Rectal smooth muscle tissue (tissue), 1 donor: Measurements from ENCODE around the gene MAN1B1.

ENCODE experiments used
- H3K27ac ChIP-seq: one replicate; pipeline ENCODE4 v1.7.0; 2013; ENCODE audit warnings: low read depth, low read length, inconsistent platforms
- H3K27me3 ChIP-seq: one replicate; pipeline ENCODE4 v1.7.0; 2013; ENCODE audit warnings: low read length; ENCODE audit not compliant: control insufficient read depth, insufficient read depth
- H3K36me3 ChIP-seq: one replicate; pipeline ENCODE4 v1.7.0; 2013; ENCODE audit warnings: low read length; ENCODE audit not compliant: control insufficient read depth, insufficient read depth
- H3K4me1 ChIP-seq: one replicate; pipeline ENCODE4 v1.7.0; 2013; ENCODE audit warnings: low read length; ENCODE audit not compliant: control insufficient read depth, insufficient read depth
- H3K4me3 ChIP-seq: one replicate; pipeline ENCODE4 v1.7.0; 2013; ENCODE audit warnings: low read length
- H3K9ac ChIP-seq: one replicate; pipeline ENCODE4 v1.7.0; 2013; ENCODE audit warnings: low read length

MAN1B1 gene

DNA sequence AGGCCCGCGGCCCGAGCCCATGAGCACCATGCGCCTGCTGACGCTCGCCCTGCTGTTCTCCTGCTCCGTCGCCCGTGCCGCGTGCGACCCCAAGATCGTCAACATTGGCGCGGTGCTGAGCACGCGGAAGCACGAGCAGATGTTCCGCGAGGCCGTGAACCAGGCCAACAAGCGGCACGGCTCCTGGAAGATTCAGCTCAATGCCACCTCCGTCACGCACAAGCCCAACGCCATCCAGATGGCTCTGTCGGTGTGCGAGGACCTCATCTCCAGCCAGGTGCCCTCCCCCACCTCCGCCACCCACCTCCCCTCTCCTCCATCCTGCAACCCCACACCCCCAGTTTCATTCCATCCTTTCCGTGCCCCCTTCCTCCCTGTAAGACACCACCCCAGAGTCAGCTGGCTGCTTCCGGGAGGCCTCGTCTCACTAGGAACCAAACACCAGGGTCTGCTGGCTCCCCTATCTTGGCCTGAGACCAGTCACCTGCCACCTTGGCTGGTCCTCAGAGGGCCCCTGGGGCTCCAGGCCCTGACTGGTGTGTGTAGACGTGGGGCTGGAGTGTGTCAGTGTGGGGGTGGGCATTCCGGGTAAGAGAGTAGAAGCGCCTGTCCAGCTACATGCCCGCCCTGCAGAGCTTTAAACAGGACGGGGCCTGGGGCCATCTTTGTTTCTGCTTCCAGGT is 52.8 kb downstream of the MAN1B1 start:
- H3K9ac ChIP-seq, result no peak overlapping the region
- H3K27ac ChIP-seq, result no peak overlapping the region
- no peaks in the 10 kb centered on the region for H3K36me3 ChIP-seq
- no peak overlapping the region for H3K4me3 ChIP-seq
- peaks cover 40% of the 10 kb centered on the region for H3K27me3 ChIP-seq
- H3K4me1 ChIP-seq, result no peaks in the 10 kb centered on the region

DNA sequence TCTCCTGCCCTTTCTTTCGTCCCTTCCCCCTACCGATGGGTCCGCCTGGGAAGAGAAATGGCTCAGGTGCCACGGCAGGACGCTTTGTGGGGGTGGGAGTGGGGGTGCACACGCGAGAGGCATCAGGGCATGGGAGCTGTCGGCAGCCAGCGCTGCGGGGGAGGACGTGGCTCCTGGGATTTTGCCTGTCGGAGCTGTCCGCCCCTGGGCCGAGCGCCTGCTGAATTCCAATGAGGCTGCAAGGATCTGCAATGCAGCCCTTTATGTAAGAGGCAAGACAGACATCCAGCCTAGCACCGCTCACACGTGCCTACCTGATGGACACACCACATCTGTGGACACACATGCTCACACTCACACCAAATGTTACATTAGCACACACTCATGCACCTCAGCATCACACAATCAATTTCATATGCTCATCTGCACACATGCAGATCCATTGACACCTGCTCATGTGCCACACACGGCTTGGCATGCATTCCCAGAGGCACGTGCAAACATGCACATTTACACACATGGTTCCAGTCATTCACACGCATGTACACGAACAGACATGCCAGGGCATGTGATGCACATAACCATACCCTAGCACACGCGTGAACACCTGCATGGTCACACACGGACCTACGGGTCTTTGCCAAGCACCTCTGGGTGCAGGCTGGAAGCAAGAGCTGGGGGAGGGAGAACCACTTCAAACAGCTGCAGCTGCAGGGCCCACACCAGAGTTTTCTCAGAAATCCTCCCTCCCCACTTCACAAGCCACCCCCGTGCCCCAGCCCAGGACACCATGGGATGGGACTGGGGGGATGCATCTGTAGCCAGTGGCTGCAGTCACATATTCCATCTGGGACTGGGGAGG is 53.6 kb downstream of the MAN1B1 start:
- H3K27ac ChIP-seq, result no peak overlapping the region
- no peaks in the 10 kb centered on the region for H3K4me1 ChIP-seq
- H3K4me3 ChIP-seq, result no peak overlapping the region
- no peaks in the 10 kb centered on the region for H3K36me3 ChIP-seq
- peaks cover 40% of the 10 kb centered on the region for H3K27me3 ChIP-seq
- no peak overlapping the region for H3K9ac ChIP-seq

DNA sequence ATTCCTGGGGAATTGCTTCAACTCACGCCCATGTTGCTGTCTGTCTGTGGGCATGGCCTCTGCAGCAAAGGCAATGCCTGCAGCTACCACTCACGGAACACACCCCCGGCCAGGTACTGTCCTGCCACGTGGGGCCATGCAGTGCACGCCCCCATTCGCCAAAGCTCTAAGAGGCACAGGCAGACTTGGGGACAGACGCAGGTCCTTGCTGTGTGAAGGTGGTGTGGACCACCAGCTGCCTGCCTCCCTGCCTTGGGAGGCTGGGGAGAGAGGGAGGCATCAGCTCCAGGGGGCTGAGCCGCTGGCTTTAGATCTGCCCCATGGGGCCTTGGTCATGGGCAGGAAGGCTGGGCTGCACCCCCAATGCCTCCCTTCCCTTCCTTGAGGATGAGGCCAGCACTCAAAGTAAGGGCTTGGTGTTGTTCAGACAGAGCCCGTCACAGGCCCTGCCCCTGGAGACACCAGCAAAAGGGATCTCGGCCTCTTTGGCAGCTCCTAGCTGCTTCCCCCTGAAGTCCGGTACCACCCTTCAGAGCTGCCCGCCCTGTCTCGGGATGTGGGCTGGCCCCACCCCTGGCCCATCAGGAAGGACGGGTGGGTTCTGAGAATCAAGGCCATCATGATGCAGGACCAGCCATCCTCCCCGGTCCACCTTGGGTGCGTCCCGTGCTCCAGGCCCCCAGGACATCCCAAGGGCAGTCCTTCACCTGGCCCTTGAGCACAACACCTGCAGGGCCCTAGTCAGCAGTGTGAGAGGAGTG is 54.4 kb downstream of the MAN1B1 start:
- Histone ChIP-seq H3K36me3 (no peaks in the 10 kb centered on the region), H3K27ac (no peak overlapping the region), H3K4me3 (no peak overlapping the region), H3K9ac (no peak overlapping the region), H3K4me1 (no peaks in the 10 kb centered on the region), H3K27me3 (peaks cover 37% of the 10 kb centered on the region)

DNA sequence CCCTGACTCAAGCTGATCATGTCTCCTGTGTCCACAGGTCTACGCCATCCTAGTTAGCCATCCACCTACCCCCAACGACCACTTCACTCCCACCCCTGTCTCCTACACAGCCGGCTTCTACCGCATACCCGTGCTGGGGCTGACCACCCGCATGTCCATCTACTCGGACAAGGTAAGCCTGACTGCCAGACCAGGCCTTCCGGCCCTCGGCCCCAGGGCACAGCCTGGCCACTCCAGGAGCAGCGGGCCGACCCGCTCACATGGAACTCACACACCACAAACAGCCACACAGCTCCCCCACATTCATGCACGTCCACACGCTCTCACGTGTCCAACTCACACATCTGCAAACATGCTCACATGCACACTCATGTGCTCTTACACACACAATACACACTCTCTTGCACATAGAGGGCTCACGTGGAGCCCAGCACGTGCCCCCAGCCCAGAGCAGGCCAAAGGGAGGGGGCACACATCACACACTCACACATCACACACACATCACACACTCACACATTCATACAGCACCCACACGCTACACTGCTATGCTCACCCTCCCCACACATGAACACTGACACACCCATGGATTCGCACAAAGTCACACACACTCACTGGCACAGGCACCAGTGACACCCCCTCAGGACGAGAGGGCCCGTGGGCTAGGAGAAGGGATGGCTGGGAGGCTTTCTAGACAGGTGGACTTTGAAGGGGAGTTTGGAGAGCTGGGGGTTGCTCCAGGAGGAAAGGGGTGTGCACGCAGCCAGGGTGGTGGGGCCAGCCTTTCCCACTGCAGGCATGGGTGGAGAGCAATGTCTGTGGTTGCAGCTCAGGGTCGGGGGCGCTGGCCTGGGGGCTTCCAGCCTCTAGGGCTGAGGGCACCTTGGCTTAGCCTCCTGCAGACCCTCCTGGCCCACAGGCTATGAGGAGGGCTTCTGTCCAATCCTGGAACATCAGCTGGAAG is 55.5 kb downstream of the MAN1B1 start:
- Histone ChIP-seq H3K27ac (no peak overlapping the region), H3K27me3 (peaks cover 34% of the 10 kb centered on the region), H3K9ac (no peak overlapping the region), H3K36me3 (no peaks in the 10 kb centered on the region), H3K4me1 (no peaks in the 10 kb centered on the region), H3K4me3 (no peak overlapping the region)

DNA sequence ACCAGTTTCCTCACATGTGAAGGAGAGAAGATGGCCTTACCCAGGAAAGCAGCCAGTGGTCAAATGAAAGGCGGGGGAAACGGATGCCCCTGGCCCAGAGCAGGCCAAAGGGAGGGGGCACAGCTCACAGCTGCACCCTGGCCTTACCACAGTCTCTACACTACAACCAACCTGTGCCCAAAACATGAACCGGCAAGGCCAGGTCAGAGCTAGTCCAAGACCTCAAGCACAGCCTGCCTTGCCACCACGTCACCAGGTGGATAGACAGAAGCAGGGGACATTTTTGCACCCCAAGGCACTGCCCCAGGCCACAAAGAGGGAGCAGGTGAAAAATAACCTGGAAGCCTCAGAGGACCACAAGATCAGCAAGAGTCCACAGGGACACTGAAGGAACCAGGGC is 56.7 kb downstream of the MAN1B1 start:
- H3K27ac ChIP-seq, result no peak overlapping the region
- H3K4me3 ChIP-seq, result no peak overlapping the region
- no peak overlapping the region for H3K9ac ChIP-seq
- H3K36me3 ChIP-seq, result no peaks in the 10 kb centered on the region
- no peaks in the 10 kb centered on the region for H3K4me1 ChIP-seq
- H3K27me3 ChIP-seq, result peaks cover 29% of the 10 kb centered on the region

DNA sequence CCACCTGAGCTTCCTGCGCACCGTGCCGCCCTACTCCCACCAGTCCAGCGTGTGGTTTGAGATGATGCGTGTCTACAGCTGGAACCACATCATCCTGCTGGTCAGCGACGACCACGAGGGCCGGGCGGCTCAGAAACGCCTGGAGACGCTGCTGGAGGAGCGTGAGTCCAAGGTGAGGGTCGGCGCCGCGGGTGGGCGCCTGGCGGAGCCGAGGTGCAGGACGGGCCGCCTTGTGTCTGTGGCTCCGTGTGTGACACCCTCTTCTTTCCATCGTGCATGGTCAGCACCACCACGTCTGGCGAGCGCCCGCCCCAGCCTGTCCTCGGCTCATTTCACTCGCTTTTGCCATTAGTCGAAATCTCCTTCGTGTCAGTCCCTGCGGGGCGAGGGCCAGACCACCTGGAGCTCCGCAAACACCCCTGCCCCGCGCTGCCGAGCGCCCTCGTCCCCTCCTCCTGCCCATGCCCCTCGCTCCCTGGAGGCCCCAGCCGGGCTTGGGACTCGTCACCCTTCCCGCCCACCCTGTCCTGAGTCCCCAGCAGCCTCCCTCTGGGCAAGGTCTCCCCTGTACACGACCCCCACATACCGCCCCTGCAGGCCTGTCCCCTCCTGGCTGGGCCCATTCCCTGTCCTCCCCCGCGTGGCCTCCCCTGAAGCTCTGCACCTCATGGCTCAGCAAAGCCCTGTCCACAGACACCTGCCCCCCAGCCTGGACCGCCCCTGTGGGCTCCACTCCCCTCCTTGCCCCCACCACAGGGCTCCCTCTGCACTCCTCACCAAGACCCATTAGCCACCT is 59.1 kb downstream of the MAN1B1 start:
- Histone ChIP-seq H3K36me3 (no peaks in the 10 kb centered on the region), H3K4me3 (no peak overlapping the region), H3K27ac (no peak overlapping the region), H3K27me3 (peaks cover 25% of the 10 kb centered on the region), H3K9ac (no peak overlapping the region), H3K4me1 (no peaks in the 10 kb centered on the region)

DNA sequence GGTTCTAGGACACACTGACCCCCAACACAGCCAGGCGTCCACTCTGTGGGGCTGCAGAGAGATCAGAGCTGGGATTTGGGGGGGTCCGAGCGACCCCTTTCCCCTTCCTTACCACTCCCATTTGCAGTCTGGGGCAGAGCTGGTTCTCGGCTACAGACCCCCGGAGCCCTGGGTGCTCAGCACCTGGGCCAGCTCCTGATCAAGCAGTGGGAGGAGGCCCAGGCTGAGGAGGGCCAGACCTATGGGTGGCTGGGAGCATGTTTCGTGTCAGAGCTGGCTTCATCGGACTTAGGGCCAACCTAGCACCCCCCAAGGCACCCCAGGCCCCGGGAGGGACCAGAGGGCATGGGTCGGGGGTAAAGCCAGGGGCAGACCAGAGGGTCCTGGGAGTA is 59.7 kb downstream of the MAN1B1 start:
- Histone ChIP-seq H3K9ac (no peak overlapping the region), H3K4me1 (no peaks in the 10 kb centered on the region), H3K27ac (no peak overlapping the region), H3K27me3 (peaks cover 24% of the 10 kb centered on the region), H3K36me3 (no peaks in the 10 kb centered on the region), H3K4me3 (no peak overlapping the region)

DNA sequence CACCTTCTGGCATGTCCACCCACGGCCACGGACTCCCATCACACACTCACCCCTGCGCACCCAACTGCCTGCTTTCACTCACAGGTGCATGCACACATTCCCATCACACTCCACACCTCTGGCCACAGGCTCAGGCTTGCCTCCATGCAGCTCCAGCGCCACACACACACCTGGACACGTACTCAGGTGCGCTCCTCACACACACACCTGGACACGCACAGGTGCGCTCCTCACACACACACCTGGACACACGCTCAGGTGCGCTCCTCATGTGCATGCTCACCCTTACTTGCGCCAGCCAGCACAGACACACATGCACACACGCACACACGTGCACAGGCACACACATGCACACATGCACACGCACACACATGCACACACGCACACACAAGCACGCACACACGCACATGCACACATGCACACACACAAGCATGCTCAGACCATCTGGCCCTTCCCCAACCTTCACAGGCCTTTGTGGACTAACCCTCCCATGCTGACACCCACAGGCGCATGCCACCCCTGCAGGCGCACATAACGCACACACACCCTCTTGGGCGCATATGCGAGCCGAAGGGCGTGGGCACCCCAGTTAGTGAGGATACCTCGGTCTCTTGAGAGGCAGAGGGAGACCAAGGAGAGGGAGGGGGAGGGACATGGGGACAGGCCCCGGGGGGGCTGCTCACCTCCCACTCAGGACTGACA is 60.5 kb downstream of the MAN1B1 start:
- no peak overlapping the region for H3K9ac ChIP-seq
- H3K4me3 ChIP-seq, result no peak overlapping the region
- H3K27ac ChIP-seq, result no peak overlapping the region
- no peaks in the 10 kb centered on the region for H3K4me1 ChIP-seq
- H3K27me3 ChIP-seq, result peaks cover 16% of the 10 kb centered on the region
- H3K36me3 ChIP-seq, result no peaks in the 10 kb centered on the region

DNA sequence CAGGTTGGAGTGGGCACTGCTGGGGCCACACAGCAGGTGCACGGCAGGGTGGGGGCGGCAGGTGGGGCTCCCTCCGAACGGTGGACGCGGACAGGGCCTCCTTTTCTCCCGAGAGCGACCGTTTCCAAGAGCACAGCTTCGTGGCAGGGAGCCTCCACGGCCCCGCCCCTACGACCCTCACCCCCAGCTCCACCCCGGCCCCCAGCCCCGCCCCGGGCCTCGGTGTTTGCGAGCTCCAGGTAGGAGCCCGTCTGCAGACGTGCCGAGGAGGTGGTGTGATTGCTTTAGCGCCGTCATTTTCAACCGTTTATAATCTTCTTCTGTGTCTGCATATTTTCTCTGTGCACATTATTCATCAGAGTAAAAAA is 61.0 kb downstream of the MAN1B1 start:
- no peaks in the 10 kb centered on the region for H3K4me1 ChIP-seq
- no peak overlapping the region for H3K27ac ChIP-seq
- H3K4me3 ChIP-seq, result no peak overlapping the region
- peaks cover 13% of the 10 kb centered on the region for H3K27me3 ChIP-seq
- H3K36me3 ChIP-seq, result no peaks in the 10 kb centered on the region
- no peak overlapping the region for H3K9ac ChIP-seq

DNA sequence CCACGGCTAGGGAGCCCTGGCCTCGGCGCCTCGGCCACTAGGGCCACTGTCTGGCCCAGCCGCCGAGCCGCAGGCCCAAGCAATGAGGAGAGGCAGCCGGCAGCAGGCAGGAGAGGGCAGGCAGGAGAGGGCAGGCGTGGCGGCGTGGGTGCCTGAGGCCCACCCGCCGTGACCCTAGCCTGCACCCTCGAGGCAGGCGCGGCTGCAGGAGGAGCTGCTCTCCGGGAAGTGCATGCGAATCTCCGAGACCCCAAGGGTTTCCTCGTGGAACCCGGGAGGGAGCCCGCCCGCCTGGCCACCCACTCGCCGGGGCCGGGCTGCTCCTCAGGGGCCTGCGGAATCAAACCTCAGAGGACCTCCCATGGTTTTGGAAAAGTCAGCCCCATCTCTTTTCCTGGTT is 61.5 kb downstream of the MAN1B1 start:
- Histone ChIP-seq H3K36me3 (no peaks in the 10 kb centered on the region), H3K4me1 (no peaks in the 10 kb centered on the region), H3K27me3 (peaks cover 11% of the 10 kb centered on the region), H3K4me3 (no peak overlapping the region), H3K27ac (no peak overlapping the region), H3K9ac (no peak overlapping the region)

DNA sequence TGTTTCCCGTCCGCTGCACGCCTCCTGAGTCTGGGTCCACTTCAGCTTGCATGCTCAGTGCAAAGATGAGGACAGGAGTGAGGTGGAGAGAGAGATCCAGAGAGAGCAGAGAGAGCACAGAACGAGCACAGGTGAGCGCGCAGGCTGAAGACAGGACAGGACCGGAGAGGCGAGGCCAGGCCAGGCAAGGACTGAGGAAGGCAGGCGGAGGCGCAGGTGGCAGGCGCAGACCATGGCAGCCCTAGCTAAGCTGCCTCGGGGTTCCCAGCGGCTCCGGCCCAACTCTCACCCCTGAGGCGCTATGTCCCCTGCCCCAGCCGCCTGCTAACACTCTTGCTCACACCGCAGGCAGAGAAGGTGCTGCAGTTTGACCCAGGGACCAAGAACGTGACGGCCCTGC is 61.9 kb downstream of the MAN1B1 start:
- Histone ChIP-seq H3K4me3 (no peak overlapping the region), H3K9ac (no peak overlapping the region), H3K27me3 (peaks cover 11% of the 10 kb centered on the region), H3K4me1 (no peaks in the 10 kb centered on the region), H3K27ac (no peak overlapping the region), H3K36me3 (no peaks in the 10 kb centered on the region)
